GM18511 (cell line): ENCODE measurements around the gene AUTS2.

ENCODE experiments used
- ATAC-seq: cut with Tn5 transposase; IDR thresholded peaks from one replicate; pipeline ENCODE4 v1.9.1; 2021; ENCODE audit warnings: mild to moderate bottlenecking, moderate library complexity; ENCODE audit not compliant: unreplicated experiment

AUTS2 gene

DNA sequence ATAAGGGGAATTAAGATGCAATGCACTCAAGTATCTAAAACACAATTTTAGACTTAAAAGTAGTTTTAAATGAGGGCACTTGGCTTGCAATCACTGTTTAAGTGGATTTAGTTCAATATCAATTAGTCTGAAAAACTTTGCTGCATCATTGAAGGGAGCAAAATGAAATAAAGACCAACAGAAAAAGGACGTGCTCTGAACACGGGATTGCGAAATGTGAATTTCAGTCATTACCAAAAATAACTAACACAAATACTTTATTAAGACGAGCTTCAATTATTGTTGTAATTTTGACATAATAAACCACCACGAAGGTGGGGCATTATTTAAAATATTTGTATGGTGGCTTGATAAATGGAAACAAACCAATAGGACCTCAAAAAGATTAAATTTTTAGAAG lies 1171.9 kb downstream of the AUTS2 start:
- ATAC-seq = no peak

DNA sequence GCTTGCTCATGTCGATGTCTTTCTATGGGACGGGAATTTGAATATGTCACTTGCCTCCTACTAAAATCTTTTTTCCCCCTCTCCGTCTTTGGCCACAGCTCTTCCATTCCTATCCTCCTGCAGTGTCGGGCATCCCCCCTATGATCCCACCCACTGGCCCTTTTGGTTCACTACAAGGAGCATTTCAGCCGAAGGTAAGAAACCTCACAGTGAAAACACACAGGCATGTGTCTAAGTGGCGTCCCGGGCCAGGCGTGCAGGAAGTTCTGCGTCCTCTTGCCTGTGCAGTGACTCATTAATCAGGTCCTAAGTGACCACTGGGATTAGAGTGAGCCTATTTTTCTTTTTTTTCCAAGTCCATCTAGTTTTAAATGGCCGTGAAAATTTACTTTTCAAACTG lies 1173.2 kb downstream of the AUTS2 start:
- ATAC-seq = no peak

DNA sequence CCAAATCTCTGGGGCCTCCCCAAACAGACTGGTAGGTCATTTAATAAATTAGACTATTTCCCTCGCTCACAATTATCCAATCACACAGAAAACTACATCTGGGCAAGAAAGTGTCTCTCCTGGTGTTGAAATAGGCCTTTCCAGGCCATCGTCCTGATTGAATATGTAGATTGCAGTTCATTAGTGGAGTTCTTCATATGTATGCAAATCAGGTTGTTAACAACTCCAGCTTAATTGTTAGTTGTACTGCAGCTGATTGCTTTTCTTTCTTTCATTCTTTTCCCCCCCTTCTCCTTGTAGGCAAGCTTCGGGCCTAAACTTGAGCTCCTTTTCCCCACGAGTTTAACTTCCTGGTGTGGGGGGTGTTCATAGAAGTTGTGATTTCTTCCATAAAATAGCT lies 1174.6 kb downstream of the AUTS2 start:
- ATAC-seq = no peak

DNA sequence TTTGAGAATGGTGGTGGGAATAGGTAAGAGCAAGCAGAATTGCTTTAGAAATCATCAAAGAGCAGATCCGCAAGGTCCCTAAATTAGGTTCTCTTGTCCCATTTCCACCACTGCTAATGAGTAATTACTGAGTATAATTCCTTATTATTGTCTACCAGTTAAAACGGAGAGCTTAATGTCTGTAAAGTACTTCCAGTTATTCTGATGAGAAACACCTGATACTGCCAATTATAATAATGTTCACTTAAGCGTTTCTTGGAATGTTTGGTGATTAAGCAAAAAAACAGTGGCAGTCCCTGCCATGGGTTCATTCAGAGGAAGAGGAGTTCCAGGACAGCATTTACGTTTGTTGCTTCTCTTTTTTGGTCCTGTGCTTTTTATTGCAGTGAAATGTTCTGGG lies 1175.1 kb downstream of the AUTS2 start:
- ATAC-seq = no peak

- no peak for ATAC-seq
Observed at GRCh38 chr7:70774950-70775527, 1176.8 kb downstream of the AUTS2 start.

DNA sequence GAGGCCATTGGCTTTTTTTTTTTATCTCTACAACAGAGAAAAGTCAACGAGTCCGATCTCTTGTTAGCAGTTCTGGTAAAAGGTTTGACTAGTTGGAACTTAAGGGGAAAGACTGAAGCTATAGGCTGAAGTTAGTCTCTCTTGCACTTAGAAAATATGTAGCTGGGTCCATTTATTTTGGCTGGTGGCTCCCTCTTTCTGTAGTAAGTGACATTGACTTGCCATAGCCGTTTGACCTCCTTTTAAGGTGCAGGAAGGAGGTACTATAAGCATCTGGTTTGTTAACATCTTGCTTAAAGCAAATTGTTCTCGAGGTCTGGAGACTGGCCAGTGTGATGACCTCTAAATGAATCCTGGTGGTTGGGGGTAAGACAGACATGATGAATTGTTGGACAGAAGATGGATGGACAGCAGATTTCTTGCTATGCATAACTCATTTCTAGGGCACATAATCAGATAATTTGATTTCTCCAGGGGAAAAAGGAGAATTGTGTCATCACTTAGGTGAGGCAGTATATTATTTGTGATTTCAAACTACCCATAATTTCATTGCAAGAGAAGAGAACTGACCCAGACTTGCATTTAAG lies 1177.4 kb downstream of the AUTS2 start:
- peak; percentile 84 for ATAC-seq

- ATAC-seq = peak; percentile 67
Observed at GRCh38 chr7:70776627-70777101, 1178.4 kb downstream of the AUTS2 start.

- ATAC-seq = no peak
Observed at GRCh38 chr7:70777251-70777650, 1179.0 kb downstream of the AUTS2 start.

- no peak for ATAC-seq
Observed at GRCh38 chr7:70778585-70778984, 1180.3 kb downstream of the AUTS2 start.

- ATAC-seq = no peak
Observed at GRCh38 chr7:70779321-70779720, 1181.0 kb downstream of the AUTS2 start.

- ATAC-seq = no peak
Observed at GRCh38 chr7:70781922-70782311, 1183.6 kb downstream of the AUTS2 start.

- no peak for ATAC-seq
Observed at GRCh38 chr7:70782796-70783195, 1184.5 kb downstream of the AUTS2 start.

GRCh38 chr7:70785427-70785826 lies 1187.2 kb downstream of the AUTS2 start:
- no peak for ATAC-seq

DNA sequence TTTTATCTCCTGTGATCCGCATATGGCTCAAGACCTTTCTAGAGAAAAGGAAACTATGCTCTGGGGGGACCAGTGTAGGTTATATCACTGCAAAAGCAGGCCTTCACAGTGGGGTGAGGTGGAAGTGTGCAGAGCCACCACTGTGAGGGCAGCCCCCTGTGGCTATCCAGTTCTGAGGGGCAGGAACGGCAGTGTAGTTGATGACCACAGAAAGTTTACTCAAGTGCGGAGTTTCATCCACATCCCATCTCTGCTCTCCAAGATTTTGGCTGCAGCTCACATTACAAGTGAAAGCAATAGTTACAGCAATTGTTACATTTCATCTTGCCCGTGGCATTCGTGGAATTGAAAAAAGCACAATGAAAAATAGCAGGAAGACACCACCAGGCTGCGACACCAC lies 1187.8 kb downstream of the AUTS2 start:
- ATAC-seq = no peak

- no peak for ATAC-seq
Observed at GRCh38 chr7:70787286-70787685, 1189.0 kb downstream of the AUTS2 start.

DNA sequence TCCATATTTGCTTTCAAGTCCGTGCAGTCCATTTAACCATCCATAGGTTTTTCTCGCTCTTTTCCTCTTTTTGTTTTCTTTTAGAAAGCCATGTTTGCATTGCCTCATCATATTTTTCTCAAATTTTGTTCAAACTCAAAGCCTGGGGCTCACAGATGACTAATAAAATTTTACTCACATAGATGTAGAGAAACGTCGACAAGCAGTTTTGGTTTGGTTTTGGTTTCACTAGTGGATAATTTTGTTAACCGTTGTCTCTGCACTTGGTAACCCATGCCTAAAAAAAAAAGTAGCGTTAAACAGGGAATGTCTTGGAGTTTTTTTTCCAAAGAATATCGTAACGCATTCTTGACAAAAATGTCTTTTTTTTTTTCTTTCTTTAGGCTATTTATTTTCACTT lies 1189.5 kb downstream of the AUTS2 start:
- no peak for ATAC-seq

GRCh38 chr7:70788276-70788675 lies 1190.0 kb downstream of the AUTS2 start:
- ATAC-seq = no peak

- ATAC-seq = no peak
Observed at GRCh38 chr7:70789481-70790214, 1191.4 kb downstream of the AUTS2 start.

- ATAC-seq = no peak
Observed at GRCh38 chr7:70790215-70791073, 1192.2 kb downstream of the AUTS2 start.

- ATAC-seq = no peak
Observed at GRCh38 chr7:70791341-70791740, 1193.1 kb downstream of the AUTS2 start.

GRCh38 chr7:70793060-70793459 lies 1194.8 kb downstream of the AUTS2 start:
- no peak for ATAC-seq
